Peyer's patch (tissue), 4 donors: ENCODE results near the gene PIEZO2.

Experiments
- CTCF ChIP-seq, 6 experiments: fragments of 450-650 bp in 4 of 6; fragments of 200-600 bp in 2 of 6; sonication (generic) in 1 of 6; IDR thresholded peaks; one replicate each; pipeline ENCODE4 v1.5.1; 2017 to 2019; ENCODE audit warnings: antibody characterized with exemption in 6 of 6, mild to moderate bottlenecking in 3 of 6, moderate library complexity in 1 of 6
- POLR2A ChIP-seq, 2 donors: fragments of 450-650 bp; IDR thresholded peaks; one replicate each; pipeline ENCODE4 v1.5.1; 2017; ENCODE audit warnings: antibody characterized with exemption in 2 of 2, mild to moderate bottlenecking in 2 of 2, moderate library complexity in 2 of 2

GRCh38 chr18:11055721-11056120 lies 93.6 kb downstream of the PIEZO2 start:
- TF ChIP-seq CTCF (IDR thresholded peaks at IDR 0.05) (no peak), POLR2A (IDR thresholded peaks at IDR 0.05) (no peak)
